Left hindlimb (tissue), 1 donor: ENCODE measurements around the gene C9orf78.

ENCODE experiments used
- DNase-seq: peaks from one replicate; pipeline ENCODE4 v3.0.0-alpha.2; 2018

The C9orf78 gene

GRCh38 chr9:129839324-129840023, 4.4 kb upstream of the C9orf78 start:
- DNase-seq = no peak

GRCh38 chr9:129838707-129839259, 3.7 kb upstream of the C9orf78 start:
- DNase-seq = no peak

GRCh38 chr9:129836311-129837007, 1.4 kb upstream of the C9orf78 start:
- DNase-seq = no peak

- DNase-seq = no peak
Observed at GRCh38 chr9:129835860-129836223, 767 bp upstream of the C9orf78 start.

GRCh38 chr9:129834489-129835127, 467 bp downstream of the C9orf78 start:
- DNase-seq = no peak

- no peak for DNase-seq
Observed at GRCh38 chr9:129832982-129833381, 2.1 kb downstream of the C9orf78 start.

- DNase-seq = no peak
Observed at GRCh38 chr9:129828969-129829368, 6.1 kb downstream of the C9orf78 start.

- DNase-seq = no peak
Observed at GRCh38 chr9:129828051-129828450, 7.0 kb downstream of the C9orf78 start.

GRCh38 chr9:129826759-129827158, 8.3 kb downstream of the C9orf78 start:
- DNase-seq = no peak

- no peak for DNase-seq
Observed at GRCh38 chr9:129826344-129826743, 8.7 kb downstream of the C9orf78 start.

- peak; percentile 95 for DNase-seq
Observed at GRCh38 chr9:129823935-129824601, 11.0 kb downstream of the C9orf78 start, which contains the start of gene TOR1A. TSS of gene TOR1A (minus strand) at chr9:129824136. CDS start at chr9:129824085, 51 bp downstream.

GRCh38 chr9:129823542-129823934, 11.5 kb downstream of the C9orf78 start:
- no peak for DNase-seq

GRCh38 chr9:129822898-129823541, 12.1 kb downstream of the C9orf78 start:
- no peak for DNase-seq

- no peak for DNase-seq
Observed at GRCh38 chr9:129816501-129817435, 18.3 kb downstream of the C9orf78 start.

- DNase-seq = no peak
Observed at GRCh38 chr9:129815278-129815677, 19.8 kb downstream of the C9orf78 start.

GRCh38 chr9:129814432-129815223, 20.4 kb downstream of the C9orf78 start:
- DNase-seq = no peak

GRCh38 chr9:129813661-129814060, 21.4 kb downstream of the C9orf78 start:
- DNase-seq = no peak

GRCh38 chr9:129812385-129812784, 22.7 kb downstream of the C9orf78 start:
- no peak for DNase-seq

GRCh38 chr9:129811967-129812363, 23.1 kb downstream of the C9orf78 start:
- DNase-seq = no peak

GRCh38 chr9:129810788-129811187, 24.3 kb downstream of the C9orf78 start:
- no peak for DNase-seq

GRCh38 chr9:129810116-129810515, 25.0 kb downstream of the C9orf78 start:
- no peak for DNase-seq
